ENCODE results near the gene NELFE. TPM values are rescaled to one million over a fixed set of nuclear protein-coding genes. Genes with fewer than 3 reads are reported as not detected.

The NELFE gene
- total and polyA plus RNA-seq, 2 of the 13 experiments (the other 11 are each of a cell fraction or from before 2014, with no cell fraction given), result 51.3 to 69.8 TPM

- TF ChIP-seq FOXA1 (IDR thresholded peaks at IDR 0.05), result no peak
- TF ChIP-seq FOXA1 (CRISPR knock-in tag; IDR thresholded peaks at IDR 0.05), result no peak
- TF ChIP-seq ZNF570 (CRISPR knock-in tag; IDR thresholded peaks at IDR 0.05; ENCODE audit: borderline replicate concordance), result no peak
- 0 out of 2 replicates have a peak, but pooled peaks have one; percentile 11 for TF ChIP-seq RBFOX2 (IDR thresholded peaks at IDR 0.05; ENCODE audit: low read depth, low read length)
- TF ChIP-seq ZNF646 (CRISPR knock-in tag; IDR thresholded peaks at IDR 0.05), result no peak
- TF ChIP-seq GMEB1 (CRISPR knock-in tag; IDR thresholded peaks at IDR 0.05; ENCODE audit: borderline replicate concordance), result no peak
- no peak for TF ChIP-seq PHF8 (CRISPR knock-in tag; IDR thresholded peaks at IDR 0.05)
- no peak for TF ChIP-seq RBM39 (IDR thresholded peaks at IDR 0.05; ENCODE audit: low read depth, low read length, poor library complexity, severe bottlenecking)
- no peak for TF ChIP-seq ZNF530 (CRISPR knock-in tag; IDR thresholded peaks at IDR 0.05; ENCODE audit: low read depth)
- no peak for TF ChIP-seq ZBTB49 (CRISPR knock-in tag; IDR thresholded peaks at IDR 0.05; ENCODE audit: borderline replicate concordance)
- TF ChIP-seq IRX3 (CRISPR knock-in tag; IDR thresholded peaks at IDR 0.05; ENCODE audit: borderline replicate concordance, low read depth), result no peak
- peak; percentile 72; the same call in 1 of the 2 replicates for TF ChIP-seq ZC3H13 (CRISPR knock-in tag; IDR thresholded peaks at IDR 0.05)
Measured at GRCh38 chr6:31952890-31953289, 5.9 kb downstream of the NELFE start (continued).
